ENCODE measurements around the gene BNIP1.

Gene BNIP1

GRCh38 chr5:173165177-173166016, 21.1 kb downstream of the BNIP1 start:
- no peak for DNase-seq (ENCODE audit: low read depth in 2 of 3, low spot score in 2 of 3)

GRCh38 chr5:173172166-173172565, 27.8 kb downstream of the BNIP1 start:
- DNase-seq (ENCODE audit: low read depth in 2 of 3, low spot score in 2 of 3) = no peak

- no peak for DNase-seq (ENCODE audit: low read depth in 2 of 3, low spot score in 2 of 3)
Measured at GRCh38 chr5:173175523-173175922, 31.2 kb downstream of the BNIP1 start.

GRCh38 chr5:173178369-173178910, 34.1 kb downstream of the BNIP1 start:
- no peak for DNase-seq (ENCODE audit: low read depth in 2 of 3, low spot score in 2 of 3)

GRCh38 chr5:173180331-173180730, 36.0 kb downstream of the BNIP1 start:
- no peak for DNase-seq (ENCODE audit: low read depth in 2 of 3, low spot score in 2 of 3)

GRCh38 chr5:173187054-173187743, 42.9 kb downstream of the BNIP1 start:
- no peak for DNase-seq (ENCODE audit: low read depth in 2 of 3, low spot score in 2 of 3)

GRCh38 chr5:173188280-173188679, 43.9 kb downstream of the BNIP1 start:
- no peak for DNase-seq (ENCODE audit: low read depth in 2 of 3, low spot score in 2 of 3)

GRCh38 chr5:173191015-173191414, 46.7 kb downstream of the BNIP1 start:
- no peak for DNase-seq (ENCODE audit: low read depth in 2 of 3, low spot score in 2 of 3)

GRCh38 chr5:173191561-173191960, 47.2 kb downstream of the BNIP1 start:
- no peak for DNase-seq (ENCODE audit: low read depth in 2 of 3, low spot score in 2 of 3)

GRCh38 chr5:173192561-173192960, 48.2 kb downstream of the BNIP1 start:
- no peak for DNase-seq (ENCODE audit: low read depth in 2 of 3, low spot score in 2 of 3)

- DNase-seq (ENCODE audit: low read depth in 2 of 3, low spot score in 2 of 3) = no peak
Measured at GRCh38 chr5:173196133-173196952, 52.0 kb downstream of the BNIP1 start.

- DNase-seq (ENCODE audit: low read depth in 2 of 3, low spot score in 2 of 3) = no peak
Measured at GRCh38 chr5:173197375-173197891, 53.1 kb downstream of the BNIP1 start.

GRCh38 chr5:173198049-173198448, 53.7 kb downstream of the BNIP1 start:
- no peak for DNase-seq (ENCODE audit: low read depth in 2 of 3, low spot score in 2 of 3)

- no peak for DNase-seq (ENCODE audit: low read depth in 2 of 3, low spot score in 2 of 3)
Measured at GRCh38 chr5:173200356-173200755, 56.0 kb downstream of the BNIP1 start.

GRCh38 chr5:173201636-173202265, 57.4 kb downstream of the BNIP1 start:
- DNase-seq (ENCODE audit: low read depth in 2 of 3, low spot score in 2 of 3) = no peak

GRCh38 chr5:173202266-173202875, 58.0 kb downstream of the BNIP1 start:
- no peak for DNase-seq (ENCODE audit: low read depth in 2 of 3, low spot score in 2 of 3)

GRCh38 chr5:173204185-173204979, 60.1 kb downstream of the BNIP1 start:
- DNase-seq (ENCODE audit: low read depth in 2 of 3, low spot score in 2 of 3) = no peak

- no peak for DNase-seq (ENCODE audit: low read depth in 2 of 3, low spot score in 2 of 3)
Measured at GRCh38 chr5:173205916-173206315, 61.6 kb downstream of the BNIP1 start.

GRCh38 chr5:173208296-173208695, 64.0 kb downstream of the BNIP1 start:
- no peak for DNase-seq (ENCODE audit: low read depth in 2 of 3, low spot score in 2 of 3)

Measured in activated CD8-positive, alpha-beta memory T cell treated with anti-CD3 and anti-CD28 coated beads for 48 hours (primary cell).